HG03175 (cell line): ENCODE data around the gene GRAMD1B.

Experiments
- ATAC-seq: cut with Tn5 transposase; IDR thresholded peaks from one replicate; pipeline ENCODE4 v1.9.1; 2021; ENCODE audit warnings: mild to moderate bottlenecking, moderate library complexity; ENCODE audit not compliant: unreplicated experiment

GRAMD1B gene

GRCh38 chr11:123527526-123527925 is 97.5 kb downstream of the GRAMD1B start:
- no peak for ATAC-seq

GRCh38 chr11:123527947-123528346 is 97.9 kb downstream of the GRAMD1B start:
- ATAC-seq, result no peak

- no peak for ATAC-seq
Observed at GRCh38 chr11:123531325-123531724, 101.3 kb downstream of the GRAMD1B start.

GRCh38 chr11:123532131-123532530 is 102.1 kb downstream of the GRAMD1B start:
- no peak for ATAC-seq

GRCh38 chr11:123535401-123535800 is 105.3 kb downstream of the GRAMD1B start:
- no peak for ATAC-seq

- ATAC-seq, result no peak
Observed at GRCh38 chr11:123536690-123537437, 106.8 kb downstream of the GRAMD1B start.

- no peak for ATAC-seq
Observed at GRCh38 chr11:123537726-123538125, 107.7 kb downstream of the GRAMD1B start.

- ATAC-seq, result no peak
Observed at GRCh38 chr11:123543797-123544196, 113.7 kb downstream of the GRAMD1B start.

- no peak for ATAC-seq
Observed at GRCh38 chr11:123544631-123545375, 114.7 kb downstream of the GRAMD1B start.

- no peak for ATAC-seq
Observed at GRCh38 chr11:123545726-123546270, 115.7 kb downstream of the GRAMD1B start.

GRCh38 chr11:123546515-123546914 is 116.4 kb downstream of the GRAMD1B start:
- no peak for ATAC-seq

GRCh38 chr11:123547180-123547579 is 117.1 kb downstream of the GRAMD1B start:
- ATAC-seq, result peak; percentile 94

- ATAC-seq, result no peak
Observed at GRCh38 chr11:123548774-123549173, 118.7 kb downstream of the GRAMD1B start.

- ATAC-seq, result no peak
Observed at GRCh38 chr11:123549926-123550917, 120.2 kb downstream of the GRAMD1B start.

GRCh38 chr11:123551079-123551478 is 121.0 kb downstream of the GRAMD1B start:
- ATAC-seq, result no peak

GRCh38 chr11:123556633-123557032 is 126.6 kb downstream of the GRAMD1B start:
- ATAC-seq, result no peak

- no peak for ATAC-seq
Observed at GRCh38 chr11:123558536-123559315, 128.7 kb downstream of the GRAMD1B start.

GRCh38 chr11:123559523-123559955 is 129.5 kb downstream of the GRAMD1B start:
- ATAC-seq, result no peak

- no peak for ATAC-seq
Observed at GRCh38 chr11:123560006-123560405, 129.9 kb downstream of the GRAMD1B start.

- no peak for ATAC-seq
Observed at GRCh38 chr11:123561431-123561800, 131.3 kb downstream of the GRAMD1B start.
